Eye (tissue), 1 donor: ENCODE measurements around the gene RAB40C.
"Not testable (repeated sequence)": the region's sequence is repeated elsewhere in the genome, so short reads cannot be mapped to it uniquely, and the experiment has no call there.

ENCODE experiments used
- DNase-seq: peaks from one replicate; pipeline ENCODE4 v3.0.0-alpha.2; 2015

RAB40C gene

DNA sequence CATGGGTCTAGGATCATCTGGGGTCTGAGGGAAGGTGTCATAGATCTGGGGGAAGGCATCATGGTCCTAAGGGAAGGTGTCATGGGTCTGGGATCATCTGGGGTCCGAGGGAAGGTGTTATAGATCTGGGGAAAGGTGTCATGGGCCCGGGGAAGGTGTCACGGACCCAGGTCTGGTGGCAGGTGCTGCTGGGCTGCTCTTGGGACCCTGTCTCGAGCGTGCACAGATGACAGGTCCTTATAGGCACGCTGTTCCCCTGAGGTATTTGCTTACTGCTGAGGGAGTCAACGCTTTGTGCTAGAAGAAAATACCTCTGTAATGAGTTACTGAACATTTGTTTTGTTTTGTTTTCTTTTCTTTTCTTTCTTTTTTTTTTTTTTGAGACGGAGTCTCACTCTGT, 1.4 kb downstream of the RAB40C start:
- no peak for DNase-seq

DNA sequence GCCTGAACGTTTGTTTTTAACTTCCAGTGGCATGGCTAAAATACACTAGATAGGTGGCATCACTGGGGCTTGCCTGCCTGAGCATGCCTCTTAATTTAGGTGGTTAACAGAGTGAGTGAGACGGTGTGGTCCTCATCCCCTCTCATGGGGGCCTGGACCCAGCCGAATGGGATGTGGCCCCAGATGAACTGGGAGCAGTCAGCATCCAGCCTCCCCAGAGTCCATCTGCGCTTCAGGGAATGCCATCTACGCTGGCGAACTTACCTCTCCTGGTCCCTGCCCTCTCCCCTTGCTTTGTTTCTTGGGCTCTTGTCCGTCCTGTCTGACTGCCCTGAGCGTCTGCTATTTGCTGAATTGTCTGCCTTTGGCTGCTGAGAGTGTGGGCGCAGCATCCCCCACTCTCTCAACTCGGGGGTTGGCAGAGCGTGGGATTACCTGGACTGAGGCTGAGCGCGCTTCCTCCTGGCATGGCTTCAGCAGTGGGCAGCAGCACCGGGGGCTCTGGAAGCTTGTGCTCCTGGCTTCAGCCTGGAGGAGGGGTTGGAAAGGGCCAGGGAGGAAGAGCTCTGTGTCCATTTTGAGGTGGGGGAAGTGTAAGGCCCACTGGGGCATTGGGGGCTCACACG, 2.1 kb downstream of the RAB40C start:
- DNase-seq, result no peak

DNA sequence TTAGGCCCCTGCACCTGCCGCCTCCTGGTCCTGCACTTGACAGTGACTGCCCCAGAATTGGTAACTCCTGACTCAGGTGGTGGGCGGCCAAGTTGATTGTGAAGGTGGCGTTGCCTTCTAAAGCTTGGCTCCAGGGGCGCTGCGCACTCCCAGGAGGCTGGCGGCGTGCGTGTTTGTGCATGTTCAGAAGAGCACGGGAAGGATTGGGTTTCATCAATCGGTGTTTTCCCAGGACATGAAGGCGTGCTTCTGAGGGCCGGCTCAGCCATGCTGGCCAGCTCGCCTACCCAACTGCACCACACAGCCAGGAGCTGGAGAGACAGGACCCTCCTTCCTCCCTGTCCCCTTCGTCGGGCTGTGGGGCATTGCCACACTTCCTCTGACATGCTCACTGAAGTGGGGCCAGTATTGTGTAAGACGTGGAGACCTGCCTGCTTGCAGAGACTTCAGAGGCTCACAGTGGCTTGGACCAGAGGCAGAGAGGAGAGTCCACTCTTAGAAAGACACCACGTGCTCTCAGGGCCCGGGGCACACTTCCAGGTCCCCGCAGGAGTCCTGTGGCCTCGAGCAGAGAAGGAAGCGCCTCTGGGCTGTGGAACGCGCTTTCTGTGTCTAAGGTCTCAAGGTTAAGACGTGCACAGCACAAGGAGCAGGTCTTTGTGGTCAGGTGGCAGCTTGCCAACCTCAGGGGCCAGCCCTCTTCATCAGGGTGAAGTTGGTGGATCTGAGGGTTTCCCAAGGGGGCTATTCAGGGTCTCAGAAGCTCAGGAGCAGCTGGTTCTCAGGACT, 2.8 kb downstream of the RAB40C start:
- no peak for DNase-seq

DNA sequence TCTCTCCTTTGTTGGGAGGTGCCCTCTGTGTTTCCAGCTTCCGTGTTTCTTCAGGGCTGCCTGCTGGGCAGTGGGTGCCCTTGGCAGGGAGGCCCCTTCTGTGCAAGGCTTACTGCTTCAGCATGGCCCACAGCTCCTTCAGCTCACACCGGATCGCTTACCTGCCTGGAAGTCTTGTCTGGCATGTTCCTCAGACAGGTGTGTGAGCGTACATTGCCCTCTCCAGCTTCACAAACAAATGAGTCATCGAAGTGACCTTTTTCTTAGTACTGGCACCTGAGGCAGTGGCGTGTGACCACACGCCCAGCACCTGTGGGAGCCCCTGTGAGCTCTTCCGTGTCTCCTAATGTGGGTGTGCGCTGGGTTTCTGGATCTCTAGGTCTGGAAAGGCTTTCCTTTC, 3.5 kb downstream of the RAB40C start:
- DNase-seq, result no peak

DNA sequence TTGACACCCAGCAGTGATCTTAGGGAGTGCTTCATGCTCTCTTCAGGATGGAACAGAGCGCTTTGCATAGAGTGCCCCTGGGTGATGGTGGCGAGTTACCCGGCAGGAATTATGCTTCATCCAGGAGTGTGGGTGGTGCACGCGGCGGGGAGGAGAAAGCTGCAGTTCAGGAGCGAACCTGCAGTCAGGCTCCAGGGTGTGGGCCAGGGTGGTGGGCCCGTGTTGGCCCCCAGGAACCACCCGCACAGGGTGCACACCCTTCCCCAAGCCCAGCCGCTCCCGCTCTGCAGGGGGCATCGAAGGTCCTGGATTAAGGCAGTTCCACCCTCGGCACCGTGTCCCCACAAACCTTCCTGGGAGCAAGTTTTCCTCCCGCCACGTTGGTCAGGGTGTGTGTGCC, 3.9 kb downstream of the RAB40C start:
- DNase-seq, result no peak

DNA sequence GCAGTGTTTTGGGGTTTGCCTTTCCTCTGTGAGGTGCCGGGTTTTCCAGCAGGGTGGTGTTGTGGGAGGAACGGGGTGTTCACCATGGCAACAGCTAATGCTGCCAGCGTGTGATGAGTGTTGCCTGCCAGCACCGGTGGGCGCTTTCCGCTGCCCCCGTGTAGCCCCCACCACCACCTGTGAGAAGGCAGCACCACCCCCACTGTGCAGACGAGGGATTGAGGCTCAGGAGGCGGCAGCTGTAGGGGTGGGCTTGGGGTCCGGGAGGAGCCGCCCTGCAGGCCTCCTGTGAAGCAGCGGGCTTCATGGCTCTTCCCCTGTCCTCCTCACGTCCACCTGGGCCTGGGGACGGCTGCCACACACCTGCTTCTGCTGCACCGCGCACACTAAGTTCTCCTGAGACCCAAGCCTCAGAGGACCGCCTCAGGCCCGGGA, 5.2 kb downstream of the RAB40C start:
- DNase-seq, result no peak

DNA sequence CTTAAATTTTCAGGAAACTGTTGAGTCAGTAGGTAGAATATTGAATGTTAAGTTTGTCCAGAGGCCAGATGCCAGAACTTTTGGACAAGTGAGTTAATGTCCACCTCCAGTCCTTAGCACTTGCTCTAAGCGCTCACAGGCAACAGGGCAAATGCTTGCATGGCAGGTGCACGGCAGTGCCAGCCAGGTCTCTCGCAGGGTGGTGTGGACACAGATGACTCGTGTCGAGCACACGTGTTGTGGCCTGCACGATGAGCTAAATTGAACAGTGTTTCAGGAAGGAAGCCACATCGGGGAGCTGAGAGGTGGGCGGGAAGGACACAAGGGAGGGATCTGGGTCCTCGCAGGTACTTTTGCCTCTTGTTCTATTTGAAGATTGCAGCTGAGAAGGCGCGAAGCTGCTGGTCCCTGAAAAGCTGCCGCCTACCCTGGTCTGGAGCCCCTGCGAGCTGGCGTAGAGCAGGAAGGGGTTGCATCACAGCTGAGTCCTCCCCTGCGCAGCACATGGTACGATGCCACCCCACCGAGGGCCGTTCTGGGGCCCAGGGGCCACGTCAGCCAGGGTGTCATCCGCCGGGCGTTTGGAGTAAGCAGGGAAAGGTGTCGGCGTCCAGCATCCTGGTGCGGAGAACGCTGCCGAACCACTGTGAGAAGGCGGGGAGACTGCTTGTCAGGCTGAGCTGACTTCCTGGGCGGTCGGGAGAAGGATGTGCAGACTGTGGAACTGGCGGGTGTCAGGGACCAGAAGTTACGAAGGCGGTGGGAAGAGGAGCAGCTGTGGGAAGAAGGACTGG, 6.3 kb downstream of the RAB40C start:
- no peak for DNase-seq

DNA sequence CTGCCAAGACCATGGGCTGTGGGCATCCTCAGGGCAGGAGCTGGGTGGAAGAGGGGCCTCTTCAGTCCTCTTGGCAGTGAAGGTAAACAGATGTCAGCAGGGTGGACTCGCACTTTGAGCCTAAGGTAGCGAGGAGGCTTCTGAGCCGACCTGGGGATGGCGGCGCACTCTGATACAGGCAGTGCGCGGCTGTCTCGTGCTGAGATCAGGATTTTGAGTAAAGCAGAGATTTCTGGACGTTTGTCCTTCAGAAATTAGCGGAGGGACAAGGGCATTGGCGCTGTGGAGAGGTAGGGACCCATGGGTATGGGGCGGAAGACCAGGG, 6.8 kb downstream of the RAB40C start:
- no peak for DNase-seq

DNA sequence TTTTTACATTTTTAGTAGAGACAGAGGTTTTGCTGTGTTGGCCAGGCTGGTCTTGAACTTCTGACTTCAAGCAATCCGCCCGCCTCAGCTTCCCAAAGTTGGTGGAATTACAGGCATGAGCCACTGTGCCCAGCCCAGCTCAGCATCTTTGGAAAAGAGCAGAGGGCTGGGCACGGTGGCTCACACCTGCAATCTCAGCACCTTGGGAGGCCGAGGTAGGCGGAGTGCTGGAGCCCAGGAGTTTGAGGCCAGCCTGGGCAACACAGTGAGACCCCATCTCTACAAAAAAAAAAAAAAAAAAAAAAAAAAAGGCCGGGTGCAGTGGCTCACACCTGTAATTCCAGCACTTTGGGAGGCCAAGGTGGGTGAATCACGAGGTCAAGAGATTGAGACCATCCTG, 7.8 kb downstream of the RAB40C start:
- DNase-seq, result not testable (repeated sequence)

DNA sequence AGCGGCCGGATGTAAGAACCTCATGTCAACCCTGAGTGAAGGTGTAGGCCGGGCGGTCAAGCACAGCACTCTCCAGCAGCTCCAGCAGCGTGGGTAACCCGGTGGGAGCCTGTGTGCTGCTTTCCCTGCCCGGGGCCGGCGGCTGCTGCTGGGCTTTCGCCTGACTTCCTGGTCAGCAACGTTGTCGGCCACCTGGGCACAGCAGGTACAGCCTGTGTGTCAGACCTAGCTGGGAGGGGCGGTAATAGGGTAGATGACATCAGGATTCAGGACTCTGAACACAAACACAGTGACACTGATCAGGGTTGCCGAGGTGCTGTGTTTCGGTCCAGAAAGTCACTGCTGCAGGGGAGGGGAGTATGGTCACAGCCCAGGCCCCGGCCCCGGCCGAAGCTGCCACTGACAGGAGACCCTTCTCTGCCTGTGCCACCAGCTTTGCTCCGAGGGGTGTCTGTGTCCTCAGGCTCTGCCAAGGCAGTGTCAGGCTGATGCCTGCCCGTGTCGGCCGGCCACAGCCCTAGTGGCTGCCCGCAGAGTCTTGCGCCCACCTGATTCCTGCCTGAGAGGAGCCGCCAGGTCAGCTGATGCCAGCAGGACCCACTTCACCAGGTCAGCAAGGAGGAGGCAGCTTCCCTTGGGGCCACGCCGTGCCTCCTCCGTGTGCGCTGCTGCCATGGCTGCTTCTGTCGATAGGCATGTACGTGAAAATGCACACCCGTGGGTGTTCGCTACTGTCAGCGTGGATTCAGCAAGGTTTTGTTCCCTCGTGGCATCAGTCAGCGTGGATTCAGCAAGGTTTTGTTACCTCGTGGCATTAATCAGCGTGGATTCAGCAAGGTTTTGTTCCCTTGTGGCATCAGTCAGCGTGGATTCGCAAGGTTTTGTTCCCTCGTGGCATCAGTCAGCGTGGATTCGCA, 9.2 kb downstream of the RAB40C start:
- DNase-seq, result no peak

DNA sequence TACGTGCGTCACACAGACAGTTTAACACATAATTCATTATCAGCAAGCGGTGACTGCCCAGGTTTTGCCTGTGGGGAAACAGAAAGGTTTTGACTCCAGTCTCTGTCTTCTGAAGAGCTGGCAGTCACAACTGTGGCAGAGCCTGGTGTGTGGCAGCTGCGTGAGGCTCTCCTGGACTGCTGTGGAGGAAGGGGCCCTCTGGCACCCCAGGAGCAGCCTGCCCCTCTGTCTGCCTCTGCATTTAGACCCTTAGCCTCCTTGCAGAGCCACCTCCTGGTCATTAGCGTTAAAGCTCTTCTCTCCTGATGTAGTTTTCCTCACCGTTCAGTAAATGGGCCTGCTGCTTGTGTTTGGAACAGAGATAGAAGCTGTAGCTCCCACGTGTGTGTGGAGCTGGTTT, 10.9 kb downstream of the RAB40C start:
- DNase-seq, result peak; percentile 32

DNA sequence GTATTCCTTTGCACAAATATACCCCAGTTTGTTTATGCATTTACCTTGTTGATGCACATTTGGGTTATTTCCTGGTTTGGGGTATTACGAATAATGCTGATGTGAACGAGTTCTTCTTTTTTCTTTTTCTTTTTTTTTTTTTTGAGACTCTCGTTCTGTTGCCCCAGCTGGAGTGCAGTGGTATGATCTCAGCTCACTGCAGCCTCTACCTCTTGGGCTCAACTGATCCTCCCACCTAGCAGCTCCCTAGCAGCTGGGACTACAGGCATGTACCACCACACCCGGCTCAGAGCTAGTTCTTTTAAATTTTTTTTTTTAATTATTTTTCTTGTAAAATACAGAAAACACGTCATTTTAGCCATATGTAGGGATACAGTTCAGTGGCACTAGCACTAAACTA, 14.1 kb downstream of the RAB40C start:
- no peak for DNase-seq

DNA sequence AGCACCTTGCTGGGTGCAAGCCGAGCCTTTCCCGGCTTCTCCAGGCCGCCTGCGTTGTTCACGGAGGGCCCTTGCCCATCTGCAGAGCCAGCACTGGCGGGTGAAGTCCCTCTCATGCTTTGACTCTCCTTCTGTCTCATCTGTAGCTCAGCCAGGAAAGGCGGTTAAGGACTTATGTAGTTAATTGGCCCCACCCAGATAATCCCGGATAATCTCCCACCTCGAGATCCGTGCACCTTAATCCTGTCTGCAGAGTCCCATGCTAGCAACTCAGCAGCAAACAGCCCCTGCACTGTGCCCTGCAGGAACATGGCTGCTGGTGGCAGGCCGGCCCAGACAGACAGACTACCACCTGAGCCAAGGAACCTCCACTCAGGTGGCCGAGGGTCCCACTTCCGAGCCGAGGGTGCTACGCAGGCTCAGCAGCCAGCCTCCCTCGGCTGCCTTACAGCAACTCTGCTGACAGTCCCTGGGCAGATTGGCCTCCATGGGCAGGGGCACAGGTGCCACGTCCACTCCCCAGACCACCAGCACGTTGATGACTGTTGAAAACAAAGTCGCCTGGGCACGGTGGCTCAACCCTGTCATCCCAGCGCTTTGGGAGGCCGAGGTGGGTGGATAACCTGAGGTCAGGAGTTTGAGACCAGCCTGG, 16.9 kb downstream of the RAB40C start:
- DNase-seq, result no peak

DNA sequence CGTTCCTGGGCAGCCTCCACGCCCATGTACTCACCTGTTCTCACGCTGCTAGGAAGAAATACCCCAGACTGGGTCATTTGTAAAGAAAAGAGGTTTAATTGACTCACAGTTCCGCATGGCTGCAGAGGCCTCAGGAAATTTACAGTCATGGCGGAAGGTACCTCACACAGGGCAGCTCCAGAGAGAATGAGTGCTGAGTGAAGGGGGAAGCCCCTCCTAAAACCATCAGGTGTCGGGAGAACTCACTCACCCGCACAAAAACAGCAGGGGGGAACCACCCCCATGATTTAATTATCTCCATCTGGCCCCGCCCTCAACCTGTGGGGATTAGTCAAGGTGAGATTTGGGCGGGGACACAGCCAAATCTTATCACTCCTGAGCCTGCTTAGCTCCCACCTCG, 18.2 kb downstream of the RAB40C start:
- no peak for DNase-seq

DNA sequence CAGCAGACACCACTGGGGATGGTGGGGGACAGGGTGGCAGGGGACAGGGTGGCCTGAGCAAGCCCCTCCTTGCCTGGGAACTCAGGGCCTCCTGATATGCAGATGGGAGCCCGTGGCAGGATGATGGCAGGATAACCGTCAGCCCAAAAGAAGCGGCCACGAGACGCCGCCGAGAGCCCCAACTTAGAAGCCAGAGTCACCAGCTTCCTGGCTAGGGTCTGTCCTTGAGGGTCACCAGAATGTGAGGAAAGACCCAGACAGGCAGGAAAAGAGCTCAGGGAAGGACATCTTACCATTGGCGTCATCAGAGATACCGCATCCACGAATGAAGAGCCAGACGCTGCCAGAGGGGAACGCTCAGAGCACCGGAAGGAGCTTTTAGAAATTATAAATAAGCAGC, 19.4 kb downstream of the RAB40C start:
- no peak for DNase-seq

DNA sequence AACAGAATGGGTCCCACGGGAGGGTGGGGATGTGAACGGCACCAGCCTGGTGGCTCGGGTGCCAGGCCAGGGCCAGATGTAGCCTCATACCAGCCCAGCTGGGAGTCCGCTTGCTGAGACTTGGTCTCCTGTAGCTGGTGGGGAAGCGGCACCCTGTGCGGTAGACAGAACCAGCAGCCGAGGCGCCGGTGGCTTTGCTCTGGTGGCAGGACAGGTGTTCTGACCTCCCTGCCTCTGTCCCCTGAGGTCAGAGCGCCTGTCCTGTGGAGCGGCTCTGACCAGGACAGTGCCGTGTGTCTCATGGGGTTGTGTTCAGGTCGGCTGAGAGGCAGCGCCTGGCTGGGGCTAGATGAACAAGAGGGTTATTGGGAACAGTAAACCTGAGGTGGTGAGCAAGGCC, 20.1 kb downstream of the RAB40C start:
- DNase-seq, result no peak

DNA sequence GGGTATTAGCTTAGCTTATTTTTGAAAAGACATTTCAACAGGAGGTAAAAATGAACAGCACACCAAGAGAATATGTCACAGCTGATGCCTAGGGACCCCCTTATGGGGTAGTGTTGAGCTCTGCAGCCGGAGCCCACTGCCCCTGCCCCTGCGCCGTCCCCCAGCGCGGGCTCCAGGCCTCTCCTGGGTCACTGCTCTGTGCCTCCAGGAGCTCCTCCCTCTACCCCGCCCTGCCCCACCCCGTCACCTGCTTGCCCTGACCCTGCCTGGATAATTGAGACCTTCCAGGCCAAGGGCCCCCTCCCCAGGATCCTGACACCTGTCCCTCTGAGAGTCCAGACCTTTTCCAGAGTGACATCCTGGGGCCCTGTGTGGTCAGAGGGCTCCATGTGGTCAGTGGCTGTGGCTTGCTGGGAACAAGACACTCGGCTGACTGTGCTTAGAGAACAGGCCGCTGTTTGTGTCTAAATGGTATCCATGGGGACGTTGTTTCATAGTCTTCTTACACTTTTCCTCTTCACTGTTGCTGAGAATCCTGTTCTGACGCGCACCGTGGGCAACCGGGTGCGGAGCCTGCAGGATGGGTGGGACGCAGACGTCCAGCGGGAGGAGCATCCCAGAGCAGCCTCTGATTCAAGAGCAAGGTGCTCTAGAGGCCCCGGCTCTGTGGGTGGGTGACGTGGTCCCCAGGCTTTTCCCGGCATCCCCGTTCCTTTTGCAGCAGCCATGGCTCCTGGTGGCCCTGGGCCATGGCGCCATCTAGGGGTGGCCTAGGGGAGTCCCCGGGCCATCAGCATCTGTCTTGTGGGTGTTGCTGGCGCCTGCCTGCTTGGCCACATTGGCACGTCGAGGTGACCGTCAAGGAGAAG, 20.9 kb downstream of the RAB40C start:
- peak; percentile 68 for DNase-seq

DNA sequence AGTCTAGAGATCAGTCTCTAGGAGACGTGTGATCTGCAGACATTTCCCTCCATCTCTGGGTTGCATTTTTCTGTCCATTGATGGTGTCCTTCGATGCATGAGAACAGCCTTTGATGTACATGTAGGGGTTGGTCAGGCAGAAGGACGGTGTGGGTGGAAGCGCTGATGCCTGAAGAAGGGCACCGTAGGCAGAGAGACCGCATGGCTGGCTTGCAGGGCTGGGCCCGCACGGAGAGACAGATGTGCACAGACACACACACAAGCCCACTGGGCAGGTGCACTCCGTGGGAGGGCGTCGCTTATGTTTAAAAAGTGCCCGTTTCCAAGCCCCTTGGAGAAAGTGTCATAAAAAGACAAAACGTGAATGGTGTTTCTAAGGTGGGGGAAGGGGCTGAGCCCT, 25.3 kb downstream of the RAB40C start:
- DNase-seq, result peak; percentile 49

DNA sequence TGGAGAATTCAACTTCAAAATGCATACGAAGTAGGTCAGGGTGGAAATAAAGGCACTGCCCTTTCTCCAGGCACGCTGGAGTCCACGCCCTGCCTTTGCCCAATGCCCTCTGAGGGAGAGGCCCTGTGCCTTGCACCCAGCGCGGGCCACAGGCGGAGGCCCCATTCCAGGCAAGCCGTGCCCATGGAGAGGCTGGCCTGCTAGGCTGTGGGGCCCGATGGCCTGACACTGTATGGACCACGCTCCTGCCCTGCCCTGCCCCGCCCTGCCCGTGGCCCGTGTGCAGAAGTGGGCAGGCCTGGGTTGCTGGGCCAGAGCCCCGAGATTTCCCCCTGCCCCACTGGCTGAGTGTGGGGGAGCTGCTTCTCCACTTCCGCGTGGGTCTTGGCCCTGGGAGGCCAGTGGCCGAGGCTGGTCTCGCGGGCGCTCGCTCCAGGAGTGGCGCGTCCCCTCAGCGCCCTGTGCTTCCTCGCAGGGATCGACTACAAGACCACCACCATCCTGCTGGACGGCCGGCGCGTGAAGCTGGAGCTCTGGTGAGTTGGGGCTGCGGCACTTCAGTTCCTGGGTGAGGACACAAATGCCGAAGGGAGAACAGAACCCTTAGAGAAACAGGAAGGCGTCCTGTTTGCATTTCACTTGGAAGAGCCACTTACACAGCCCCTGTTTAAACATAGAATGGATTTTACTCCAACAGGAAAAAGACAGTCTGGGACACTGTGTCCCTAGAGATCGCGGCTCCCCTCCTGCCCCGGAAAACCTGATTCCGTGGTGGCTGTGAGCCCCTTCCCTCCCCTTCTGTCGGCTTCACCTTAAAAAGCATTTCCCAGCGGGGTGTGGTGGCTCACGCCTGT, 27.1 kb downstream of the RAB40C start:
- no peak for DNase-seq

DNA sequence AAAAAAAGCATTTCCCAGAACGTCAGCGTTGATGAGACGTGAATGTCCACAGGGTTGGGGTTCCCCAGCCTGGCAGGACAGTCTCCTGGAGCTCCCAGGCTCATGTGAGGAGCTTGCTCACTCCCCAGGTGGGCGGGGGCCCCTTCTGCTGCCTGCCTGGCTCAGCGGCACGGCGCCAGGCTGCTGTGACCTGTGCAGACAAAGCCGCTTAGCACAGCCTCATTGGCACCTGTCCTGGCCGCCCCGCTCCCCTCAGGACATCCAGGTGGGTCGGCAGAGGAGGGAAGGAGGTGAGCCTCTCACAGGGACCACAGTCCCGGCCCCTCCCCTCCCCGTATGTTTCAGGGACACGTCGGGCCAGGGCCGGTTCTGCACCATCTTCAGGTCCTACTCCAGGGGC, 28.0 kb downstream of the RAB40C start:
- no peak for DNase-seq
